A375 (cell line): ENCODE measurements around the gene MORC1. TPM values are rescaled to one million over a fixed set of nuclear protein-coding genes. Genes with fewer than 3 reads are reported as not detected.

Experiments used
- small RNA-seq: library from RNA; depleted of rRNA; stranded (forward); fragments of <200 nt; gene quantifications from one replicate; pipeline ENCODE3, GENCODE V24; 2014
- total RNA-seq: library from RNA; depleted of rRNA; stranded (reverse); fragments of >200 nt; shearing (Covaris generic); gene quantifications from 2 replicates; pipeline ENCODE4 v1.2.3, GENCODE V29; 2014; rRNA removed

Gene MORC1
- not detected in 2 replicates for total RNA-seq

GRCh38 chr3:109117939-109118338 is at the start of gene MORC1:
Gene MORC1 (minus strand): TSS chr3:109118134. CDS start chr3:109118059, 75 bp downstream.

GRCh38 chr3:109136523-109136922 is 18.6 kb upstream of the MORC1 start, which contains the start of gene C3orf85:
Gene C3orf85 (plus strand): TSS chr3:109136719. CDS start chr3:109136848, 129 bp downstream.

GRCh38 chr3:108953700-108954099 is 164.2 kb downstream of the MORC1 start, which contains the start of gene GUCA1C:
Gene GUCA1C (minus strand): TSS chr3:108953879. CDS start chr3:108953762, 117 bp downstream.

Small RNAs within 50 kb of the gene (small RNA-seq; reads per million reads assigned to genes)
- gene RF00012, result 0.54 reads per million, percentile 29 among the genes with 10 or more reads in this experiment

Other genes with a start within 250 kb of the MORC1 start
- not detected in 2 replicates for gene GUCA1C, start 164.3 kb downstream of the MORC1 start, total RNA-seq
- not detected in 2 replicates for gene C3orf85, start 18.6 kb upstream of the MORC1 start, total RNA-seq
- 0.64 and 0.93 TPM in 2 replicates for gene DPPA2, start 198.4 kb upstream of the MORC1 start, total RNA-seq
- gene DPPA4, start 219.4 kb upstream of the MORC1 start, total RNA-seq, result not detected in 2 replicates